Body of pancreas (tissue), 4 donors: ENCODE results near the gene SYNE2.

Source experiments
- POLR2A ChIP-seq, 3 donors: fragments of 450-650 bp; IDR thresholded peaks; one replicate each; pipeline ENCODE4 v1.6.1; 2016; ENCODE audit warnings: antibody characterized with exemption in 3 of 3, mild to moderate bottlenecking in 2 of 3
- TF ChIP-seq, protein P1 (sequence below), 7 experiments: fragments of 450-650 bp in 4 of 7; fragments of 200-600 bp in 3 of 7; sonication (generic) in 3 of 7; IDR thresholded peaks; one replicate each; pipeline ENCODE4 v1.5.1; 2016 to 2019; ENCODE audit warnings: antibody characterized with exemption in 7 of 7

DNA sequence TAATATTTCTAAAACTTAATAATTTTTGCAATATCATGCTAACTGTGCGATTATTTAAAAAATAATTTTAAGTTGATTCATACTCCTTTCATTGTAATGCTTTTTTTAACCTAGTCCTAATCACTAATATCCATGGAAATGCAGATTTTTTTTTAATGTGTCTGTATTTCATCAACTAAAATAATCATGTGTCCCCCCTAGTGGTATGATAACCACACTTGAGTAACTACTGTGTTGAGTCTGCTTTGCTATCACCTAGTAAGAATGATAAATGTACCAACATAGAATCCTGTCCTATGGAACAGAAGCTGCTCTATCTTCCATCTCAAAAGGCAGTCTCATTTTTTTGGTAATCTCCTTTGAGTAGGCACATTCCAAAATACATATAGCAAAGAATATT lies 19.1 kb upstream of the SYNE2 start:
- TF ChIP-seq, protein P1, sequence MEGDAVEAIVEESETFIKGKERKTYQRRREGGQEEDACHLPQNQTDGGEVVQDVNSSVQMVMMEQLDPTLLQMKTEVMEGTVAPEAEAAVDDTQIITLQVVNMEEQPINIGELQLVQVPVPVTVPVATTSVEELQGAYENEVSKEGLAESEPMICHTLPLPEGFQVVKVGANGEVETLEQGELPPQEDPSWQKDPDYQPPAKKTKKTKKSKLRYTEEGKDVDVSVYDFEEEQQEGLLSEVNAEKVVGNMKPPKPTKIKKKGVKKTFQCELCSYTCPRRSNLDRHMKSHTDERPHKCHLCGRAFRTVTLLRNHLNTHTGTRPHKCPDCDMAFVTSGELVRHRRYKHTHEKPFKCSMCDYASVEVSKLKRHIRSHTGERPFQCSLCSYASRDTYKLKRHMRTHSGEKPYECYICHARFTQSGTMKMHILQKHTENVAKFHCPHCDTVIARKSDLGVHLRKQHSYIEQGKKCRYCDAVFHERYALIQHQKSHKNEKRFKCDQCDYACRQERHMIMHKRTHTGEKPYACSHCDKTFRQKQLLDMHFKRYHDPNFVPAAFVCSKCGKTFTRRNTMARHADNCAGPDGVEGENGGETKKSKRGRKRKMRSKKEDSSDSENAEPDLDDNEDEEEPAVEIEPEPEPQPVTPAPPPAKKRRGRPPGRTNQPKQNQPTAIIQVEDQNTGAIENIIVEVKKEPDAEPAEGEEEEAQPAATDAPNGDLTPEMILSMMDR (IDR thresholded peaks at IDR 0.05): no peak
- no peak for TF ChIP-seq POLR2A (IDR thresholded peaks at IDR 0.05)
